ENCODE results near the gene DIABLO.

GRCh38 chr12:122167356-122167925 is 58.4 kb downstream of the DIABLO start:
- TF ChIP-seq CTCF (IDR thresholded peaks at IDR 0.05) (no peak), POLR2A (IDR thresholded peaks at IDR 0.05) (no peak)
